Measurements from ENCODE around the gene ADD1. TPM values are rescaled to one million over a fixed set of nuclear protein-coding genes. Genes with fewer than 3 reads are reported as not detected.

ADD1 gene
- total RNA-seq, 4 donors from 2014 or later = 122 to 299 (median 196) TPM

- H3K4me3 ChIP-seq = no peak overlapping the region
- WGBS = 81% methylated on average over 7 of the region's 7 CpGs
- H3K9me3 ChIP-seq = no peaks in the 10 kb centered on the region
- no peak overlapping the region for H3K27ac ChIP-seq
- peaks cover 35% of the 10 kb centered on the region for H3K4me1 ChIP-seq
- peaks cover 28% of the 10 kb centered on the region for H3K36me3 ChIP-seq
- H3K27me3 ChIP-seq = no peaks in the 10 kb centered on the region
- no peak for TF ChIP-seq CTCF (IDR thresholded peaks at IDR 0.05)
- TF ChIP-seq EP300 (IDR thresholded peaks at IDR 0.05) = no peak
- TF ChIP-seq POLR2A (IDR thresholded peaks at IDR 0.05) = no peak
- TF ChIP-seq POLR2AphosphoS5 (IDR thresholded peaks at IDR 0.05) = no peak
- DNase-seq (ENCODE audit: low spot score in 2 of 2) = no peak
Observed at GRCh38 chr4:2874861-2875260, 31.2 kb downstream of the ADD1 start.

GRCh38 chr4:2875556-2875955 lies 31.9 kb downstream of the ADD1 start:
- no peak for DNase-seq (ENCODE audit: low spot score in 2 of 2)
- Histone ChIP-seq H3K9me3 (no peaks in the 10 kb centered on the region), H3K36me3 (peaks cover 28% of the 10 kb centered on the region), H3K27ac (no peak overlapping the region), H3K4me1 (peaks cover 29% of the 10 kb centered on the region), H3K27me3 (no peaks in the 10 kb centered on the region), H3K4me3 (no peak overlapping the region)
- TF ChIP-seq EP300 (IDR thresholded peaks at IDR 0.05) (no peak), POLR2AphosphoS5 (IDR thresholded peaks at IDR 0.05) (no peak), POLR2A (IDR thresholded peaks at IDR 0.05) (no peak), CTCF (IDR thresholded peaks at IDR 0.05) (no peak)
- WGBS = 89% methylated on average over 3 of the region's 3 CpGs

GRCh38 chr4:2878346-2878745 lies 34.7 kb downstream of the ADD1 start:
- 88% methylated on average over 5 of the region's 5 CpGs for WGBS
- no peak overlapping the region for H3K4me3 ChIP-seq
- DNase-seq (ENCODE audit: low spot score in 2 of 2) = no peak
- no peaks in the 10 kb centered on the region for H3K9me3 ChIP-seq
- H3K36me3 ChIP-seq = peaks cover 43% of the 10 kb centered on the region
- peaks cover 13% of the 10 kb centered on the region for H3K4me1 ChIP-seq
- TF ChIP-seq POLR2AphosphoS5 (IDR thresholded peaks at IDR 0.05) = no peak
- no peak for TF ChIP-seq EP300 (IDR thresholded peaks at IDR 0.05)
- no peak for TF ChIP-seq POLR2A (IDR thresholded peaks at IDR 0.05)
- no peak for TF ChIP-seq CTCF (IDR thresholded peaks at IDR 0.05)
- no peaks in the 10 kb centered on the region for H3K27me3 ChIP-seq
- H3K27ac ChIP-seq = no peak overlapping the region

GRCh38 chr4:2879026-2879425 lies 35.4 kb downstream of the ADD1 start:
- Histone ChIP-seq H3K36me3 (peaks cover 46% of the 10 kb centered on the region), H3K4me1 (peaks cover 6% of the 10 kb centered on the region), H3K9me3 (no peaks in the 10 kb centered on the region), H3K27me3 (no peaks in the 10 kb centered on the region), H3K4me3 (no peak overlapping the region), H3K27ac (no peak overlapping the region)
- WGBS = 82% methylated on average over 5 of the region's 5 CpGs
- no peak for TF ChIP-seq CTCF (IDR thresholded peaks at IDR 0.05)
- TF ChIP-seq POLR2AphosphoS5 (IDR thresholded peaks at IDR 0.05) = no peak
- no peak for TF ChIP-seq POLR2A (IDR thresholded peaks at IDR 0.05)
- DNase-seq (ENCODE audit: low spot score in 2 of 2) = no peak

- TF ChIP-seq EP300 (IDR thresholded peaks at IDR 0.05) (no peak), POLR2AphosphoS5 (IDR thresholded peaks at IDR 0.05) (no peak), CTCF (IDR thresholded peaks at IDR 0.05) (no peak), POLR2A (IDR thresholded peaks at IDR 0.05) (no peak)
- H3K4me3 ChIP-seq = no peak overlapping the region
- no peak overlapping the region for H3K27ac ChIP-seq
- H3K4me1 ChIP-seq = no peaks in the 10 kb centered on the region
- peaks cover 65% of the 10 kb centered on the region for H3K36me3 ChIP-seq
- DNase-seq (ENCODE audit: low spot score in 2 of 2) = no peak
- no peaks in the 10 kb centered on the region for H3K9me3 ChIP-seq
- H3K27me3 ChIP-seq = no peaks in the 10 kb centered on the region
- WGBS = 89% methylated on average over 3 of the region's 3 CpGs
Observed at GRCh38 chr4:2881431-2881830, 37.8 kb downstream of the ADD1 start.

All from suprapubic skin (tissue), 4 donors.